H9 (cell line): ENCODE results near the gene FN3KRP. TPM values are rescaled to one million over a fixed set of nuclear protein-coding genes. Genes with fewer than 3 reads are reported as not detected.

ENCODE experiments used
- DNase-seq: peaks from one replicate; pipeline ENCODE4 v3.0.0-alpha.2; 2017
- H2AFZ ChIP-seq: one replicate; pipeline ENCODE4 v1.6.1; 2013; ENCODE audit warnings: mild to moderate bottlenecking, low read length, control low read depth, moderate library complexity
- H2AK5ac ChIP-seq: 2 replicates; pipeline ENCODE4 v1.6.1; 2013; ENCODE audit warnings: low read length, control low read depth, mixed read lengths; ENCODE audit not compliant: insufficient read length
- H2BK120ac ChIP-seq: one replicate; pipeline ENCODE4 v1.6.1; 2013; ENCODE audit warnings: low read depth, mild to moderate bottlenecking, low read length, control low read depth, inconsistent platforms; ENCODE audit not compliant: poor library complexity, severe bottlenecking
- H2BK12ac ChIP-seq: 2 replicates; pipeline ENCODE4 v1.6.1; 2013; ENCODE audit warnings: low read length, control low read depth, mixed read lengths, low read depth; ENCODE audit not compliant: insufficient read length
- H2BK15ac ChIP-seq: 2 replicates; pipeline ENCODE4 v1.6.1; 2013; ENCODE audit warnings: low read depth, low read length, control low read depth
- H2BK20ac ChIP-seq: one replicate; pipeline ENCODE4 v1.6.1; 2013; ENCODE audit warnings: low read depth, mild to moderate bottlenecking, low read length, control low read depth, inconsistent platforms; ENCODE audit not compliant: poor library complexity, severe bottlenecking
- H2BK5ac ChIP-seq: 2 replicates; pipeline ENCODE4 v1.6.1; 2013; ENCODE audit warnings: low read length, control low read depth, mixed read lengths; ENCODE audit not compliant: insufficient read length
- H3K14ac ChIP-seq: 2 replicates; pipeline ENCODE4 v1.6.1; 2013; ENCODE audit warnings: low read length, control low read depth; ENCODE audit not compliant: insufficient read depth
- H3K18ac ChIP-seq: 2 replicates; pipeline ENCODE4 v1.6.1; 2013; ENCODE audit warnings: low read depth, mild to moderate bottlenecking, mixed read lengths, low read length, control low read depth; ENCODE audit not compliant: insufficient read length
- H3K23ac ChIP-seq: 2 replicates; pipeline ENCODE4 v1.6.1; 2013; ENCODE audit warnings: low read length, control low read depth, mixed read lengths, low read depth; ENCODE audit not compliant: insufficient read length
- H3K23me2 ChIP-seq: 2 replicates; pipeline ENCODE4 v1.6.1; 2013; ENCODE audit warnings: low read depth, mild to moderate bottlenecking, mixed read lengths, low read length, control low read depth; ENCODE audit not compliant: insufficient read length, poor library complexity, severe bottlenecking
- H3K27ac ChIP-seq: 2 replicates; pipeline ENCODE4 v1.5.1; 2013; ENCODE audit warnings: low read length, control low read depth, mixed read lengths, low read depth; ENCODE audit not compliant: insufficient read length
- H3K27me3 ChIP-seq: 2 replicates; pipeline ENCODE4 v1.6.1; 2013; ENCODE audit warnings: low read length, control low read depth, inconsistent platforms; ENCODE audit not compliant: insufficient read depth
- H3K4ac ChIP-seq: 2 replicates; pipeline ENCODE4 v1.6.1; 2013; ENCODE audit warnings: low read depth, mild to moderate bottlenecking, control low read depth, inconsistent platforms, low read length, moderate library complexity
- H3K4me1 ChIP-seq: 2 replicates; pipeline ENCODE4 v1.6.1; 2013; ENCODE audit warnings: low read length, control low read depth, inconsistent platforms; ENCODE audit not compliant: insufficient read depth
- H3K4me2 ChIP-seq: 2 replicates; pipeline ENCODE4 v1.6.1; 2013; ENCODE audit warnings: low read length, control low read depth, mixed read lengths; ENCODE audit not compliant: insufficient read length, insufficient read depth
- H3K56ac ChIP-seq: 2 replicates; pipeline ENCODE4 v1.6.1; 2013; ENCODE audit warnings: low read depth, mild to moderate bottlenecking, mixed read lengths, low read length, control low read depth; ENCODE audit not compliant: insufficient read length
- H3K79me1 ChIP-seq: 2 replicates; pipeline ENCODE4 v1.6.1; 2013; ENCODE audit warnings: low read depth, mild to moderate bottlenecking, moderate library complexity, low read length, control low read depth, inconsistent platforms; ENCODE audit not compliant: insufficient read depth, poor library complexity, severe bottlenecking
- H3K79me2 ChIP-seq: 2 replicates; pipeline ENCODE4 v1.6.1; 2013; ENCODE audit warnings: low read length, control low read depth, inconsistent platforms; ENCODE audit not compliant: insufficient read depth
- H3K9ac ChIP-seq: 2 replicates; pipeline ENCODE4 v1.6.1; 2013; ENCODE audit warnings: low read length, control low read depth, mixed read lengths; ENCODE audit not compliant: insufficient read length; ENCODE audit errors: extremely low read depth
- H3K9me3 ChIP-seq: one replicate; pipeline ENCODE4 v1.6.1; 2013; ENCODE audit warnings: low read depth, low read length, inconsistent platforms; ENCODE audit not compliant: control insufficient read depth
- H3T11ph ChIP-seq: one replicate; pipeline ENCODE4 v1.6.1; 2013; ENCODE audit warnings: mild to moderate bottlenecking, low read length, control low read depth, inconsistent platforms
- H4K20me1 ChIP-seq: one replicate; pipeline ENCODE4 v1.6.1; 2013; ENCODE audit not compliant: control insufficient read depth, insufficient read length, insufficient read depth
- H4K5ac ChIP-seq: 2 replicates; pipeline ENCODE4 v1.6.1; 2013; ENCODE audit warnings: low read depth, mild to moderate bottlenecking, mixed read lengths, low read length, control low read depth; ENCODE audit not compliant: insufficient read length
- H4K8ac ChIP-seq: replicated peaks from 2 replicates; pipeline ENCODE4 v1.6.1; 2013; ENCODE audit warnings: low read length, control low read depth, mixed read lengths, low read depth; ENCODE audit not compliant: insufficient read length
- H4K91ac ChIP-seq: 2 replicates; pipeline ENCODE4 v1.6.1; 2013; ENCODE audit warnings: low read depth, mild to moderate bottlenecking, moderate library complexity, mixed read lengths, low read length, control low read depth; ENCODE audit not compliant: insufficient read length
- H3K27ac Mint-ChIP-seq, 3 experiments: 2 replicates in 2 of 3; 3 replicates in 1 of 3; pipeline ENCODE4 v1.8.0; 2020 to 2021; ENCODE audit warnings: mixed read lengths in 3 of 3, mild to moderate bottlenecking in 1 of 3, moderate library complexity in 1 of 3
- H3K27me3 Mint-ChIP-seq: 2 replicates; pipeline ENCODE4 v1.8.0; 2021; ENCODE audit warnings: low read depth, mild to moderate bottlenecking, moderate library complexity, mixed read lengths
- H3K36me3 Mint-ChIP-seq, 3 experiments: 2 replicates in 2 of 3; 3 replicates in 1 of 3; pipeline ENCODE4 v1.8.0; 2020 to 2021; ENCODE audit warnings: low read depth in 3 of 3, mixed read lengths in 3 of 3; ENCODE audit not compliant: insufficient read depth in 1 of 3
- H3K4me1 Mint-ChIP-seq, 2 experiments: 2 replicates each; pipeline ENCODE4 v1.8.0; 2020; ENCODE audit warnings: mixed read lengths in 2 of 2
- H3K4me3 Mint-ChIP-seq, 2 experiments: 2 replicates in 1 of 2; 3 replicates in 1 of 2; pipeline ENCODE4 v1.8.0; 2020 to 2021; ENCODE audit warnings: mild to moderate bottlenecking in 2 of 2, mixed read lengths in 2 of 2, moderate library complexity in 1 of 2
- H3K9me3 Mint-ChIP-seq, 2 experiments: 2 replicates in 1 of 2; 3 replicates in 1 of 2; pipeline ENCODE4 v1.8.0; 2020; ENCODE audit warnings: mild to moderate bottlenecking in 2 of 2, mixed read lengths in 2 of 2, moderate library complexity in 1 of 2
- CTCF ChIP-seq: fragments of 200-600 bp; sonication (generic); conservative IDR thresholded peaks from 3 replicates; pipeline ENCODE4 v1.8.0; 2021; ENCODE audit warnings: antibody characterized with exemption, mild to moderate bottlenecking
- WGBS: extraction: QIAGEN DNeasy Blood & Tissue Kit; methylation state at CpG from one replicate; pipeline ENCODE4 v1.1.7; 2013; ENCODE audit warnings: missing lambda C conversion rate, low lambda C conversion rate, mixed read lengths; ENCODE audit not compliant: insufficient read length; ENCODE audit errors: extremely low coverage; 5-methylcytosine and 5-hydroxymethylcytosine counted together
- total RNA-seq: library from RNA; stranded (reverse); gene quantifications from 2 replicates; pipeline ENCODE4 v1.2.1, GENCODE V29; 2021

The FN3KRP gene
- total RNA-seq, 1 experiment from 2014 or later: 32.9 TPM

DNA sequence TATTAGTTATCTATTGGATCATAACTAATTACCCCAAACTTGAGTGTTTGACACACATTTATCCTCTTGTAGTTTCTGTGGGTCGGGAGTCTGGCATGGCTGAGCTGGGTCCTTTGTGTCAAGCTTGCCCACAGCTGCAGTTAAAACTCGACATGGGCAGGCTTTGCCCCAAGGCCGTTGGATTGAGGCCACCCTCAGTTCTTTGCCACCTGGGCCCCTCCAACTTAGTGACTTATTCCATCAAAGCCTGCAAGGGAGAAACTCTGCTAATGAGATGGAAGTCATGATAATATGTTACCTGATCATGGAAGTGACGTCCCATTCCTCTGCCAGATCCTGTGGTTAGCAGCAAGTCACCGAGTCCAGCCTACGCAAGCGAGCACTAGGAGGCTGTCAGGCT lies 52.5 kb downstream of the FN3KRP start:
- no peak overlapping the region for H4K5ac ChIP-seq
- Mint-ChIP-seq H3K4me1 (no peaks in the 10 kb centered on the region), H3K9me3 (no peaks in the 10 kb centered on the region), H3K27me3 (no peaks in the 10 kb centered on the region), H3K4me3 (no peak overlapping the region), H3K27ac (no peak overlapping the region), H3K36me3 (peaks cover 40 to 85% (median 82%) of the 10 kb centered on the region in 3 experiments; a peak in 6 of 7 replicates)
- TF ChIP-seq CTCF: no peak
- H3K14ac ChIP-seq: no peak overlapping the region
- peaks cover 2% of the 10 kb centered on the region for H3K79me1 ChIP-seq
- H2AK5ac ChIP-seq: no peak overlapping the region
- no peak overlapping the region for H3K27ac ChIP-seq
- no peaks in the 10 kb centered on the region for H3K27me3 ChIP-seq
- no peak overlapping the region for H3T11ph ChIP-seq
- H4K91ac ChIP-seq: no peak overlapping the region
- H3K4me1 ChIP-seq: no peaks in the 10 kb centered on the region
- no peak for DNase-seq
- H2BK12ac ChIP-seq: no peak overlapping the region
- no peak overlapping the region for H2BK5ac ChIP-seq
- no peaks in the 10 kb centered on the region for H3K9me3 ChIP-seq
- H3K23me2 ChIP-seq: no peaks in the 10 kb centered on the region
- no peak overlapping the region for H2AFZ ChIP-seq
- no peak overlapping the region for H3K4ac ChIP-seq
- no peak overlapping the region for H2BK15ac ChIP-seq
- no peak overlapping the region for H3K23ac ChIP-seq
- H3K4me2 ChIP-seq: no peak overlapping the region
- H4K20me1 ChIP-seq: no peaks in the 10 kb centered on the region
- H2BK120ac ChIP-seq: no peak overlapping the region
- no peaks in the 10 kb centered on the region for H3K79me2 ChIP-seq
- H3K9ac ChIP-seq: no peak overlapping the region
- no CpG with 5 or more reads among the region's 7 CpGs for WGBS
- H4K8ac ChIP-seq: no peak overlapping the region
- H3K56ac ChIP-seq: no peak overlapping the region
- no peak overlapping the region for H2BK20ac ChIP-seq
- no peak overlapping the region for H3K18ac ChIP-seq
